Mammary epithelial cell (primary cell): ENCODE measurements around the gene GIT1.

Experiments
- CTCF ChIP-seq, 2 donors: IDR thresholded peaks in 1 of 2; conservative IDR thresholded peaks in 1 of 2; 2 replicates each; pipeline ENCODE4 v1.5.1; 2011 to 2012; ENCODE audit warnings: inconsistent platforms in 2 of 2, low read length in 2 of 2, mild to moderate bottlenecking in 2 of 2, control low read depth in 1 of 2, low read depth in 1 of 2; ENCODE audit not compliant: insufficient read depth in 1 of 2; ENCODE audit errors: extremely low read depth in 1 of 2
- EZH2 ChIP-seq: IDR thresholded peaks from 2 replicates; pipeline ENCODE4 v1.6.1; 2012; ENCODE audit warnings: low read length, inconsistent platforms, borderline replicate concordance

DNA sequence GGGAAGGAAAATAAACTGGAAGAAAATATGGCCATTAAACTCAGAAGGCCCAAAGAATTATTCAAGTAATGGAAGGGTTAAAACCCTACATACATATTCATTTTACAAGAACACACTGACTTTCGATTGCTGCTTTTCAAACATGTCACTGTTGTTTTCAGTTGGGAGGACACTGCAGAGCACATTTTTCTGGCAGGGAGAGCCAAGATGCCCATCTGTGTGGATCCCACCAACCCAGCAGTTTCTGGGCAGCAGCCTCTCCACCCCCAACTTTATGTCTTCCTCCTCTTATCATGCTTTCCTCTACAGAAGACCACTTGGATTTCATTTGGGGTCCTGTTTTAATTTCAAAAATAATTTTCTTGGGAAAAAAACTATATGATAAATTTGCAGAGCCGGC lies 40.4 kb upstream of the GIT1 start:
- TF ChIP-seq CTCF (conservative IDR thresholded peaks at IDR 0.05 in 1 of 2, IDR thresholded peaks at IDR 0.05 in 1 of 2; ENCODE audit: extremely low read depth in 1 of 2, insufficient read depth in 1 of 2, low read depth in 1 of 2, low read length in 2 of 2), result no peak
- TF ChIP-seq EZH2, result no peak
